Right atrium auricular region (tissue), 2 donors: ENCODE results near the gene PGAP6. TPM values are rescaled to one million over a fixed set of nuclear protein-coding genes. Genes with fewer than 3 reads are reported as not detected.

Source experiments
- DNase-seq: peaks from one replicate; pipeline ENCODE4 v3.0.0-alpha.2; 2019; ENCODE audit warnings: low spot score
- H3K27ac ChIP-seq, 2 donors: fragments of 200-600 bp; sonication (generic); 1 replicate in 1 of 2; 2 replicates in 1 of 2; pipeline ENCODE4 v1.5.1; 2016 to 2019
- H3K27me3 ChIP-seq, 2 donors: fragments of 200-600 bp; sonication (generic); one replicate each; pipeline versions ENCODE4 v1.5.1 to v1.6.0; 2017 to 2019
- H3K36me3 ChIP-seq: fragments of 200-600 bp; sonication (generic); one replicate; pipeline ENCODE4 v1.5.1; 2016
- H3K4me1 ChIP-seq, 2 donors: fragments of 200-600 bp; sonication (generic); one replicate each; pipeline versions ENCODE4 v1.5.1 to v1.6.0; 2017 to 2019
- H3K4me3 ChIP-seq, 2 donors: fragments of 200-600 bp; sonication (generic); 1 replicate in 1 of 2; 2 replicates in 1 of 2; pipeline ENCODE4 v1.5.1; 2017 to 2019; ENCODE audit warnings: mild to moderate bottlenecking in 1 of 2, moderate library complexity in 1 of 2
- H3K9me3 ChIP-seq, 2 donors: fragments of 200-600 bp; sonication (generic); one replicate each; pipeline ENCODE4 v1.5.1; 2019
- total RNA-seq, 2 donors: library from RNA; depleted of rRNA; stranded (reverse); fragments of >200 nt; gene quantifications; one replicate each; pipeline ENCODE4 v1.1.0, GENCODE V29; 2016
- TF ChIP-seq, protein P1 (sequence below), 2 donors: fragments of 200-600 bp; sonication (generic); IDR thresholded peaks; one replicate each; pipeline ENCODE4 v1.5.1; 2019; ENCODE audit warnings: antibody characterized with exemption in 2 of 2

Gene PGAP6
- total RNA-seq, 2 donors from 2014 or later: 34.0 to 41.1 TPM

DNA sequence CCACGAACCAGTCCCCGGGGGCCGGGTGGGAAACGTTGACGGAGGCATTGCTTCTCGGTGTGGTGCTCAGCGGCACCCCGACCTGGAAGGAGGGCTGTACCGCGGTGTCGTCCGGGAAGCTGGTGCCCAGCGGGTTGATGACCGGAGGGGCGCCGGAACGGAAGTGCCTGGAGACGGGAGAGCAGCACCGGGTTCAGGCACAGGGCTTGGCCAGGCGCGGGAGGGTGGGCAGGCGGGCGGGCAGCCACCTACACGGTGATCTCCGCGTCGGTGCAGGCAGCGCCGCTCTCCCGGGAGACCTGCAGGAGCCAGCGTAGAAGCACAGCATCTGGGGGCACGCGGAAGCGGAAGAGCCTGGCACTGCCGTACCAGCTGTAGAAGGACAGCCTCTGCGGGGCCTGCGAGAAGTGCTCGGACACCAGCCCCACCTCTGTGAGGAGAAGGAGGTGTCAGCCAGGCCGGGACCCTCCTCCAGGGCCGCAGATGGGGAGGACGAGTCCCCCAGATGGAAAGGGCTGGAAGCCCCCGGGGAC is 4.3 kb downstream of the PGAP6 start:
- no peak for DNase-seq
- TF ChIP-seq, protein P1, sequence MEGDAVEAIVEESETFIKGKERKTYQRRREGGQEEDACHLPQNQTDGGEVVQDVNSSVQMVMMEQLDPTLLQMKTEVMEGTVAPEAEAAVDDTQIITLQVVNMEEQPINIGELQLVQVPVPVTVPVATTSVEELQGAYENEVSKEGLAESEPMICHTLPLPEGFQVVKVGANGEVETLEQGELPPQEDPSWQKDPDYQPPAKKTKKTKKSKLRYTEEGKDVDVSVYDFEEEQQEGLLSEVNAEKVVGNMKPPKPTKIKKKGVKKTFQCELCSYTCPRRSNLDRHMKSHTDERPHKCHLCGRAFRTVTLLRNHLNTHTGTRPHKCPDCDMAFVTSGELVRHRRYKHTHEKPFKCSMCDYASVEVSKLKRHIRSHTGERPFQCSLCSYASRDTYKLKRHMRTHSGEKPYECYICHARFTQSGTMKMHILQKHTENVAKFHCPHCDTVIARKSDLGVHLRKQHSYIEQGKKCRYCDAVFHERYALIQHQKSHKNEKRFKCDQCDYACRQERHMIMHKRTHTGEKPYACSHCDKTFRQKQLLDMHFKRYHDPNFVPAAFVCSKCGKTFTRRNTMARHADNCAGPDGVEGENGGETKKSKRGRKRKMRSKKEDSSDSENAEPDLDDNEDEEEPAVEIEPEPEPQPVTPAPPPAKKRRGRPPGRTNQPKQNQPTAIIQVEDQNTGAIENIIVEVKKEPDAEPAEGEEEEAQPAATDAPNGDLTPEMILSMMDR (IDR thresholded peaks at IDR 0.05): no peak
- Histone ChIP-seq H3K4me1 (peaks cover 0 to 29% of the 10 kb centered on the region in 2 donors), H3K9me3 (no peaks in the 10 kb centered on the region), H3K27me3 (no peaks in the 10 kb centered on the region), H3K4me3 (no peak overlapping the region), H3K27ac (no peak overlapping the region), H3K36me3 (peaks cover 39% of the 10 kb centered on the region)

DNA sequence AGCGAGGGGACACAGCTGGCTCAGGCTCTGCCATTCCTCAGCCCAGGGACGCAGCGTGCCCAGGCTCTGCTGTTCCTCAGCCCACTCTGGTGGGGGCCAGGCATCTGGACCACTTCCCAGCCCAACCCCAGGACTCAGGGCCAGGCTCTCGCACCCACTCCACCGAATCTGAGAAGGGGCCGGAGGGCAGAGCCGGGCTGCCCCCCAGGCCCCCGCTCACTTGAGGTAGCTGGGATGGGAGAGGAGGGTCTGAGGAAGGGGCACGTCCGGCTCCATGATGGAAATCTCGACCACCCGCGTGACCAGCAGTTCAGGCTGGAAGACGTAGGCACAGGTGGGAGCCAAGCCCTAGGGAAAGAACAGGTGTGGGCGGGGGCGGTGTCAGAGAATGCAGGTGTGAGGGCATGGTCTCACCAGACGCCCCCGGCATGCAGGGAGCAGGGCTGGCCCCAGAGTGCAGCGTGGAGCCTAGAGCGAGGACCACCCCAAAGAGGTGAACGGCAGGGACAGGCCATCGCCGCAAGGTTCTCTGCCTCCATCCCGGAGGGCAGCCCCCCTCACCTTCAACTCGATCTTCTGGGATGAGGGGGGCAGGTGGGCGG is 4.9 kb downstream of the PGAP6 start:
- no peaks in the 10 kb centered on the region for H3K9me3 ChIP-seq
- DNase-seq: no peak
- peaks cover 40% of the 10 kb centered on the region for H3K36me3 ChIP-seq
- no peak overlapping the region for H3K27ac ChIP-seq
- H3K4me3 ChIP-seq: no peak overlapping the region
- TF ChIP-seq, protein P1 (IDR thresholded peaks at IDR 0.05): no peak
- peaks cover 0 to 26% of the 10 kb centered on the region in 2 donors for H3K4me1 ChIP-seq
- no peaks in the 10 kb centered on the region for H3K27me3 ChIP-seq

GRCh38 chr16:375927-376816 is 5.6 kb downstream of the PGAP6 start:
- H3K27me3 ChIP-seq: no peaks in the 10 kb centered on the region
- no peak overlapping the region for H3K27ac ChIP-seq
- peaks cover 0 to 26% of the 10 kb centered on the region in 2 donors for H3K4me1 ChIP-seq
- no peak for DNase-seq
- peaks cover 46% of the 10 kb centered on the region for H3K36me3 ChIP-seq
- H3K9me3 ChIP-seq: no peaks in the 10 kb centered on the region
- H3K4me3 ChIP-seq: no peak overlapping the region
- TF ChIP-seq, protein P1 (IDR thresholded peaks at IDR 0.05): no peak

DNA sequence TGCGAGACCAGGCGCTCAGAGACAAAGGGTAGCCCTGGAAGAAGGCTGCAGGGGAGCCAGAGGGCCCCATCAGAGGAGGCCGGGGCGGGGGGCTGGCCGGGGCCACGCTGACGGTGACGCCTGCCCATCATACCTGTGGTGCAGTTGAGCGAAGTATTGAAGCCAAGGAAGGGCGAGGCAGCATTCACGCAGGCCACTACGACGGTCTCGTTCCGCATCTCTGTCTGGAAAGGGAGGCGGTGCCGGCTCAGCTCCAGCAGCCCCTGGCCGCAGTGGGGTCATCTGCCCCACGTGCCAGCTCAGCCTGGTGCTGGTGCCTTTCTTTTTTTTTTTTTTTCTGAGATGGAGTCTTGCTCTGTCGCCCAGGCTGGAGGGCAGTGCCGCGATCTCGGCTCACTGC is 6.6 kb downstream of the PGAP6 start:
- H3K4me3 ChIP-seq: no peak overlapping the region
- H3K4me1 ChIP-seq: peaks cover 0 to 23% of the 10 kb centered on the region in 2 donors
- DNase-seq: no peak
- H3K36me3 ChIP-seq: peaks cover 46% of the 10 kb centered on the region
- H3K9me3 ChIP-seq: no peaks in the 10 kb centered on the region
- TF ChIP-seq, protein P1 (IDR thresholded peaks at IDR 0.05): no peak
- no peaks in the 10 kb centered on the region for H3K27me3 ChIP-seq
- no peak overlapping the region for H3K27ac ChIP-seq

- TF ChIP-seq, protein P1 (IDR thresholded peaks at IDR 0.05): no peak
- H3K36me3 ChIP-seq: peaks cover 46% of the 10 kb centered on the region
- peaks cover 0 to 23% of the 10 kb centered on the region in 2 donors for H3K4me1 ChIP-seq
- H3K27ac ChIP-seq: no peak overlapping the region
- DNase-seq: no peak
- no peak overlapping the region for H3K4me3 ChIP-seq
- H3K9me3 ChIP-seq: no peaks in the 10 kb centered on the region
- no peaks in the 10 kb centered on the region for H3K27me3 ChIP-seq
Observed at GRCh38 chr16:374616-374926, 7.2 kb downstream of the PGAP6 start.
